ENCODE data around the gene PCDHGB1. TPM values are rescaled to one million over a fixed set of nuclear protein-coding genes. Genes with fewer than 3 reads are reported as not detected.
"Not testable (repeated sequence)": the region's sequence is repeated elsewhere in the genome, so short reads cannot be mapped to it uniquely, and the experiment has no call there.

The PCDHGB1 gene
- total RNA-seq: not detected

GRCh38 chr5:141349917-141350619, at the start of gene PCDHGB1:
Gene PCDHGB1 (plus strand): TSS chr5:141350099. CDS start chr5:141350261, 162 bp downstream.
- TF ChIP-seq, protein P1, sequence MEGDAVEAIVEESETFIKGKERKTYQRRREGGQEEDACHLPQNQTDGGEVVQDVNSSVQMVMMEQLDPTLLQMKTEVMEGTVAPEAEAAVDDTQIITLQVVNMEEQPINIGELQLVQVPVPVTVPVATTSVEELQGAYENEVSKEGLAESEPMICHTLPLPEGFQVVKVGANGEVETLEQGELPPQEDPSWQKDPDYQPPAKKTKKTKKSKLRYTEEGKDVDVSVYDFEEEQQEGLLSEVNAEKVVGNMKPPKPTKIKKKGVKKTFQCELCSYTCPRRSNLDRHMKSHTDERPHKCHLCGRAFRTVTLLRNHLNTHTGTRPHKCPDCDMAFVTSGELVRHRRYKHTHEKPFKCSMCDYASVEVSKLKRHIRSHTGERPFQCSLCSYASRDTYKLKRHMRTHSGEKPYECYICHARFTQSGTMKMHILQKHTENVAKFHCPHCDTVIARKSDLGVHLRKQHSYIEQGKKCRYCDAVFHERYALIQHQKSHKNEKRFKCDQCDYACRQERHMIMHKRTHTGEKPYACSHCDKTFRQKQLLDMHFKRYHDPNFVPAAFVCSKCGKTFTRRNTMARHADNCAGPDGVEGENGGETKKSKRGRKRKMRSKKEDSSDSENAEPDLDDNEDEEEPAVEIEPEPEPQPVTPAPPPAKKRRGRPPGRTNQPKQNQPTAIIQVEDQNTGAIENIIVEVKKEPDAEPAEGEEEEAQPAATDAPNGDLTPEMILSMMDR (IDR thresholded peaks at IDR 0.05): peak; percentile 33
- intact Hi-C loops (cut with micrococcal nuclease): no loop called here
- no peaks in the 10 kb centered on the region for H3K4me1 Mint-ChIP-seq (ENCODE audit: low read depth)
- DNase-seq: peak; percentile 56
- peaks cover 16% of the 10 kb centered on the region for H3K36me3 Mint-ChIP-seq (ENCODE audit: low read depth)
- H3K4me3 Mint-ChIP-seq: no peak within 1 kb of the TSS
- no peak within 1 kb of the TSS for H3K27ac Mint-ChIP-seq
- peaks cover 53% of the 10 kb centered on the region for H3K27me3 Mint-ChIP-seq
- ChIA-PET POLR2A (no interaction called here), CTCF (interaction anchor here (1.0 to 2.8 kb wide), 11 partner anchors 10 to 214 kb away, joined by 3 to 8 read pairs (median 5); partner anchors contain the start of genes PCDHGA10, PCDHGB2, PCDHGB3 and TAF7)
- peak; percentile 60 for ATAC-seq
- H3K9me3 Mint-ChIP-seq: peaks cover 18% of the 10 kb centered on the region

GRCh38 chr5:141303756-141304155, 46.1 kb upstream of the PCDHGB1 start, which contains the start of gene SLC25A2:
Gene SLC25A2 (minus strand): TSS chr5:141304049. CDS start chr5:141303865, 184 bp downstream.
- TF ChIP-seq, protein P1 (IDR thresholded peaks at IDR 0.05): no peak
- Mint-ChIP-seq H3K4me1 (ENCODE audit: low read depth) (no peaks in the 10 kb centered on the region), H3K9me3 (peaks cover 58% of the 10 kb centered on the region), H3K27ac (no peak within 1 kb of the TSS), H3K36me3 (ENCODE audit: low read depth) (peaks cover 32% of the 10 kb centered on the region), H3K27me3 (no peaks in the 10 kb centered on the region), H3K4me3 (no peak within 1 kb of the TSS)
- DNase-seq (no peak), ATAC-seq (no peak)
- ChIA-PET POLR2A (no interaction called here), CTCF (interaction anchor here (1.1 to 1.5 kb wide), 2 partner anchors 8 to 17 kb away, joined by 3 read pairs; partner anchors contain the start of gene TAF7)
- intact Hi-C loops (cut with micrococcal nuclease): no loop called here

DNA sequence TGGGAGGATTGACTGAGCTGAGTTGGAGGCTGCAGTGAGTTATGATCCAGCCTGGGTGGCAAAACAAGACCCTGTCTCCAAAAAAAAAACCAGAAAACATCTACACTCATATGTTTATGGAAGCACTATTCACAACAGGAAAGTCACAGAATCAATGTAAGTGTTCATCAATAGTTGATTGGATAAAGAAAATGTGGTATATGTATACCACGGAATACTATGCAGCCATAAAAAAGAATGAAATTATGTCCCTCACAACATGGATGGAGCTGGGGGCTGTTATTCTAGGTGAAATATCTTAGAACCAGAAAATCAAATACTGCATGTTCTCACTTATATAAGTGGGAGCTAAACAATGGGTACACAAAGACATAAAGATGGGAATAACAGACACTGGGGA, 43.3 kb upstream of the PCDHGB1 start:
- CTCF ChIA-PET: interaction anchor here (2.2 kb wide), 1 partner anchor 13 kb away, joined by 8 read pairs; the partner anchor contains the start of gene TAF7
- no peak for DNase-seq

GRCh38 chr5:141313711-141314110, 36.2 kb upstream of the PCDHGB1 start:
- Mint-ChIP-seq H3K9me3 (peaks cover 60% of the 10 kb centered on the region), H3K27ac (no peak overlapping the region), H3K27me3 (no peaks in the 10 kb centered on the region), H3K4me3 (no peak overlapping the region), H3K36me3 (ENCODE audit: low read depth) (peaks cover 71% of the 10 kb centered on the region), H3K4me1 (ENCODE audit: low read depth) (peaks cover 10% of the 10 kb centered on the region)
- ChIA-PET CTCF (no interaction called here), POLR2A (no interaction called here)
- TF ChIP-seq, protein P1 (IDR thresholded peaks at IDR 0.05): no peak
- ATAC-seq (no peak), DNase-seq (no peak)
- intact Hi-C loops (cut with micrococcal nuclease): no loop called here

More for the DNA sequence above, 43.3 kb upstream of the PCDHGB1 start:
- Mint-ChIP-seq H3K27ac (no peak overlapping the region), H3K27me3 (no peaks in the 10 kb centered on the region), H3K4me3 (no peak overlapping the region), H3K9me3 (peaks cover 64% of the 10 kb centered on the region), H3K4me1 (ENCODE audit: low read depth) (no peaks in the 10 kb centered on the region), H3K36me3 (ENCODE audit: low read depth) (peaks cover 33% of the 10 kb centered on the region)
- intact Hi-C loops (cut with micrococcal nuclease): no loop called here
- TF ChIP-seq, protein P1 (IDR thresholded peaks at IDR 0.05): no peak
- ATAC-seq: no peak
- POLR2A ChIA-PET: interaction anchor here (1.8 kb wide), 1 partner anchor 14 kb away, joined by 4 read pairs; the partner anchor contains the start of gene TAF7

DNA sequence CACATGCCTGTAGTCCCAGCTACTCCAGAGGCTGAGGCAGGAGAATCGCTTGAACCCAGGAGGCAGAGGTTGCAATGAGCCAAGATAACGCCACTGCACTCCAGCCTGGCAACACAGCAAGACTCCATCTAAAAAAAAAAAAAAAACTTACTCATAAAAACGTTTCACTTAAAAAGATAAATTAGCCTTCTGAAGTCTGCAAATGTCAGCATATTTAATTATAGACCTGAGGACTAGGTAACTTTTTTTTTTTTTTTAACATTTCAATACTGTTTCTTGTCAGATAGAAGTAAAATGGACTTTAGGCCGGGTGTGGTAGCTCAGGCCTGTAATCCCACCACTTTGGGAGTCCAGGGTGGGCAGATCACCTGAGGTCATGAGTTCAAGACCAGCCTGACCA, 32.9 kb upstream of the PCDHGB1 start:
- ATAC-seq; DNase-seq; H3K27me3 Mint-ChIP-seq; H3K4me3 Mint-ChIP-seq; POLR2A ChIA-PET; H3K27ac Mint-ChIP-seq; intact Hi-C loops (cut with micrococcal nuclease): not testable (repeated sequence)
- Mint-ChIP-seq H3K36me3 (ENCODE audit: low read depth) (peaks cover 83% of the 10 kb centered on the region), H3K4me1 (ENCODE audit: low read depth) (peaks cover 27% of the 10 kb centered on the region), H3K9me3 (peaks cover 60% of the 10 kb centered on the region)
- CTCF ChIA-PET: interaction anchor here (0.6 to 1.4 kb wide), 3 partner anchors 53 to 508 kb away, joined by 3 read pairs; partner anchors contain the start of genes PCDHGB3 and PCDHGB5

Data from activated CD8-positive, alpha-beta T cell treated with anti-CD3 and anti-CD28 coated beads for 36 hours (primary cell).